SK-N-MC (cell line): ENCODE results near the gene FAIM2.

ENCODE experiments used
- DNase-seq: peaks from one replicate; pipeline ENCODE4 v3.0.0-alpha.2; 2011; ENCODE audit warnings: low read depth, low spot score
- H3K27ac ChIP-seq: fragments of 200-600 bp; sonication (generic); 2 replicates; pipeline ENCODE4 v1.5.1; 2016; ENCODE audit warnings: mixed run types
- H3K36me3 ChIP-seq: fragments of 200-600 bp; sonication (generic); 2 replicates; pipeline ENCODE4 v1.6.1; 2017; ENCODE audit warnings: antibody characterized with exemption, low read length, mixed read lengths; ENCODE audit not compliant: insufficient read depth
- H3K4me3 ChIP-seq: fragments of 200-600 bp; sonication (generic); 2 replicates; pipeline ENCODE4 v1.5.1; 2016
- H3K9ac ChIP-seq: fragments of 200-600 bp; sonication (generic); 2 replicates; pipeline ENCODE4 v1.8.0; 2017; ENCODE audit warnings: mixed run types, mixed read lengths; ENCODE audit not compliant: insufficient read length
- H3K9me3 ChIP-seq: fragments of 200-600 bp; sonication (generic); 2 replicates; pipeline ENCODE4 v1.6.1; 2017; ENCODE audit warnings: low read depth, mild to moderate bottlenecking, antibody characterized with exemption, low read length, moderate library complexity, mixed read lengths
- EZH2 ChIP-seq: fragments of 200-600 bp; sonication (generic); IDR thresholded peaks from one replicate; pipeline ENCODE4 v1.6.1; 2017; ENCODE audit warnings: antibody characterized with exemption
- FOXP2 ChIP-seq: optimal IDR thresholded peaks from 2 replicates; pipeline ENCODE3; 2011; ENCODE audit warnings: mild to moderate bottlenecking, moderate library complexity; ENCODE audit not compliant: insufficient read depth; ENCODE audit errors: extremely low read length, control extremely low read depth
- POLR2AphosphoS5 ChIP-seq: IDR thresholded peaks from 2 replicates; pipeline ENCODE4 v1.6.1; 2012; ENCODE audit warnings: mild to moderate bottlenecking, low read depth, low read length, borderline replicate concordance

FAIM2 gene

DNA sequence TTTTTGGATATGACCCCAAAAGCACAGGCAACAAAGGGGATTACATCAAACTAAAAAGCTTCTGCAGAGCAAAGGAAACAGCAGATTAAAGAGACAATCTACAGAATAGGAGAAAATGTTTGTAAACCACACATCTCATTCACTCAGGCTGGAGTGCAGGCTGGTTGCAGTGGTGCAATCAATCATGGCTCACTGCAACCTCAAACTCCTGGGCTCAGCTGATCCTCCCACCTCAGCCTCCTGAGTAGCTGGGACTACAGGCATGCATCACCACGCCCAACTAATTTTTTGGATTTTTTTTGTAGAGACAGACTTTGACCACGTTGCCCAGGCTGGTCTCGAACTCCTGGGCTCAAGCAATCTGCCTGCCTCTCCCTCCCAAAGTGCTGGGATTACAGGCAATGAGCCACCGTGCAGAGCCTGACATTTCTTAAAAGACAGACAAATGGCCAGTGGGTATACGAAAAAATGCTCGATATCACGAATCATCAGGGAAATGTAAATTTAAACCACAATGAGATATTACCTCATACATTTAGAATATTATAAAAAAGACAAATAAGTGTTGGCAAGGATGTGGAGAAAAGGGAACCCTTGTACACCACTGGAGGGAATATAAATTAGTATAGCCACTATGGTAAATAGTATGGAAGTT lies 85.3 kb downstream of the FAIM2 start:
- no peaks in the 10 kb centered on the region for H3K9me3 ChIP-seq
- no peak overlapping the region for H3K27ac ChIP-seq
- no peak for DNase-seq
- peaks cover 12% of the 10 kb centered on the region for H3K36me3 ChIP-seq
- no peak overlapping the region for H3K9ac ChIP-seq
- H3K4me3 ChIP-seq = no peak overlapping the region
- TF ChIP-seq FOXP2 (no peak), POLR2AphosphoS5 (no peak), EZH2 (no peak)
